ENCODE results near the gene TARBP2. TPM values are rescaled to one million over a fixed set of nuclear protein-coding genes. Genes with fewer than 3 reads are reported as not detected.

The TARBP2 gene
- total RNA-seq, 1 experiment from 2014 or later: 68.9 TPM

DNA sequence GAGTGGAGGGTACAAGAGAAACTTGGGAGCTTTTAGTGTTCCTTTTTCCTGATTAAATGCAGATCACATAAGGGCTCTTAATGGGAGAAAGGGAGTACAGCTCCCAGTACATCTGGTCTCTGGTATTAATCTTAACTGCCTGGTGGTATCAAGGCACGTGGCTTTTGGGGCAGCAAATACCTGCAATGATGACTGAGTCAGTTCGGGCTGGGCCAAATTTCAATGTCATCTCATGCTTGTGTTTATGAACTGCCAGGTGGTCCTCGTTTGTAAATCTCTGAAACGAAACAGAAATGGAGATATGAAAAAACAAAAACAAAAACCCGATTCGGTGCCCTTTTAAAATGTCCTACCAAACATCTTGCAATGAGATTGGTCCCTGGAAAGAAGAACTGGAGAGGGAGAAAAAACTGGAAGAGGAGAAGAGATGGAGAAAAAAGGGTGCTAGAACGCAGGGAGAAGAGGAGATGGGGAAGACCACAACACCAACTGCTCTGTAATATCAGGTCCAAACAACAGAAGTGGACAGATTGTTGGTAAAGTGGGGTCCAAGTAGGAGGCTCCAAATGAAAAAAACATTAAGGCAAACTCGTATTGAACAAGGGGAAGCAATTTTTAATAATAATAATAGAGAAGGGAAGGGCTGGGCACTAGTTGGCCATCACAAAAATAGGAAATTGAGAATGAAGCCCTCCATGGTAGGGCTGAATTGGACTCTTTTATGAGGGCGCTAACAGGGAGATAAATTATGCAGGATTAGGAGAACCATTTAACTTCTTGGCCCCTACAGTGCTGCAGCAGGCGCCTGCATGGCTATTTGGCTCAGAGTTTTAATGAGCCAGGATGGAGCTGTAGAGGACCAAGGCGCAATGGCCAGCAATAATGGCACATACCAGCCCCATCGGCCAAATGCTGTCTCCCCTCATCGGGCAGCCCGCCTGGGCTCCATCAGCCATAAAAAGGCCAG, 51.6 kb downstream of the TARBP2 start:
- no peak for DNase-seq (ENCODE audit: low spot score)

Small RNA genes within 50 kb of the gene (small RNA-seq; reads per million reads assigned to genes)
- gene AC023509.3: not detected

Other genes with a start within 250 kb of the TARBP2 start
- gene ESPL1, start 233.0 kb upstream of the TARBP2 start, total RNA-seq (2014; rRNA removed; shearing (Covaris generic)): 28.0 and 31.0 TPM in 2 replicates
- 219 and 260 TPM in 2 replicates for gene PFDN5, start 205.7 kb upstream of the TARBP2 start, total RNA-seq (2014; rRNA removed; shearing (Covaris generic))
- gene MYG1, start 201.6 kb upstream of the TARBP2 start, total RNA-seq (2014; rRNA removed; shearing (Covaris generic)): 92.5 and 106 TPM in 2 replicates
- gene AAAS, start 179.7 kb upstream of the TARBP2 start, total RNA-seq (2014; rRNA removed; shearing (Covaris generic)): 68.4 and 70.6 TPM in 2 replicates
- gene SP7, start 164.9 kb upstream of the TARBP2 start, total RNA-seq (2014; rRNA removed; shearing (Covaris generic)): not detected in 2 replicates
- gene SP1, start 121.1 kb upstream of the TARBP2 start, total RNA-seq (2014; rRNA removed; shearing (Covaris generic)): 52.0 and 56.5 TPM in 2 replicates
- not detected in 2 replicates for gene AMHR2, start 77.4 kb upstream of the TARBP2 start, total RNA-seq (2014; rRNA removed; shearing (Covaris generic))
- gene PRR13, start 59.5 kb upstream of the TARBP2 start, total RNA-seq (2014; rRNA removed; shearing (Covaris generic)): 122 and 134 TPM in 2 replicates
- gene PCBP2, start 49.2 kb upstream of the TARBP2 start, total RNA-seq (2014; rRNA removed; shearing (Covaris generic)): 127 and 135 TPM in 2 replicates
- 0.84 and 3.2 TPM in 2 replicates for gene MAP3K12, start 1.8 kb upstream of the TARBP2 start, total RNA-seq (2014; rRNA removed; shearing (Covaris generic))
- not detected in 2 replicates for gene NPFF, start 6.2 kb downstream of the TARBP2 start, total RNA-seq (2014; rRNA removed; shearing (Covaris generic))
- 6.9 and 7.5 TPM in 2 replicates for gene ATF7, start 125.1 kb downstream of the TARBP2 start, total RNA-seq (2014; rRNA removed; shearing (Covaris generic))
- 379 and 381 TPM in 2 replicates for gene ATP5MC2, start 174.8 kb downstream of the TARBP2 start, total RNA-seq (2014; rRNA removed; shearing (Covaris generic))
- 39.9 and 64.4 TPM in 2 replicates for gene CALCOCO1, start 226.2 kb downstream of the TARBP2 start, total RNA-seq (2014; rRNA removed; shearing (Covaris generic))

Data from HT-29 (cell line).